Activated CD4-positive, alpha-beta T cell treated with anti-CD3 and anti-CD28 coated beads for 1 hour (primary cell): Measurements from ENCODE around the gene LMCD1.

Source experiments
- DNase-seq: peaks from one replicate; pipeline ENCODE4 v3.0.0-alpha.2; 2020

Gene LMCD1

GRCh38 chr3:8506571-8507061 is 5.0 kb downstream of the LMCD1 start:
- no peak for DNase-seq

GRCh38 chr3:8507496-8507895 is 5.9 kb downstream of the LMCD1 start:
- DNase-seq, result no peak

DNA sequence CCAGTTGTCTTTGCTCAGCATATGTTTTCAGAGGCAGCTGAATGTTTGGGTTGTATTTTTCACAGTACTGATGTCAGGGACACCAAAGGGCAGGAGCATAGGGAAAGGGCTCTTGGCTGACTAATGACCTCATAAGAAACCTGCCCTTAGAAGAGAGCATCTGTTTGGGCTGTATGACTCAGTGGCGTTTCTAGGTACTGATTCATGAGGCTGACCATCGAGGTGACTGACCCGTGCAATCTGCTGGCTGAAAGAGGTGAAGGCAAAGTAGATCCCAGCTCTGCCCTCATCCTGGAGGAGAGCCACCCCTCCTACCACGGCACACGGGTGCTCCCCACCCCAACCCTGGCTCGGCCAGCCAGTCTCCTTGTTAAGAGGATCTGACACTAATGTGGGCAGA is 8.3 kb downstream of the LMCD1 start:
- DNase-seq, result no peak

DNA sequence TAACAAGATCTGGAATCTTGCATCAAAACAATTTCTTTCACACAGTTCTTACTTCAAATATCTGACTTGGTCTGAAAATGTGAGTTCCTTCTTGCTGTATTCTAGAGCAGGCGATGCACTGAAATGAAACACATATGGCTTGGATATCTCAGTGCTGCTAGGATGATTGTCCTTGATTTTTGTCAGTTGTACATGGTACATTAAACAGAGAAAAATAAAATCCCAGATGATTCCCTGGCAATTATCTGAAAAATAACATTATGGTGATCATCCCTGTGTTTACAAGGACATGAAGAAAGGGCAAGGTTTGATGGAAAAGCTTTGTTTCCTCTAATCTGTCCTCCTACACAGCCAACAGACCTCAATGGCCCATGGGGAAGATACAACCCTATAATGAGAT is 10.6 kb downstream of the LMCD1 start:
- no peak for DNase-seq

- DNase-seq, result no peak
Measured at GRCh38 chr3:8516047-8516661, 14.5 kb downstream of the LMCD1 start.

- DNase-seq, result no peak
Measured at GRCh38 chr3:8516783-8517182, 15.2 kb downstream of the LMCD1 start.

DNA sequence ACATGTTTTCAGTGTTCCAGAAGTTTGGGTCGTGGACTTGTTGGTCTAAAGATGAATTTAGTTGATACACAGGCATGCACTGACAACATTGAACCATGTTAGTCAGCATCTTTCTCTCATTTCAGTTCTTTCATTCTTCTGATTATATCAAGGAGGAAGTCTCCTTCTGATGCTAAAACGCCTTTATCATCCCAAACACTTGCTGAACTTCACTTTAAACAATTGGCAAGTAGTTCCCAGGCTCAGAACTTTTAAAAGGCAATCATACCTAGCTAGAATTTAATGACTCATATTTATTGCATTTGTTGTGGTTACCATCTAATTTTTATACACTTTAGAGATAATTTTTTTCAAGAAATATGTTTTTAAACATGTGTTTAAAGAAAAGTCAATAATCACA is 15.9 kb downstream of the LMCD1 start:
- no peak for DNase-seq

DNA sequence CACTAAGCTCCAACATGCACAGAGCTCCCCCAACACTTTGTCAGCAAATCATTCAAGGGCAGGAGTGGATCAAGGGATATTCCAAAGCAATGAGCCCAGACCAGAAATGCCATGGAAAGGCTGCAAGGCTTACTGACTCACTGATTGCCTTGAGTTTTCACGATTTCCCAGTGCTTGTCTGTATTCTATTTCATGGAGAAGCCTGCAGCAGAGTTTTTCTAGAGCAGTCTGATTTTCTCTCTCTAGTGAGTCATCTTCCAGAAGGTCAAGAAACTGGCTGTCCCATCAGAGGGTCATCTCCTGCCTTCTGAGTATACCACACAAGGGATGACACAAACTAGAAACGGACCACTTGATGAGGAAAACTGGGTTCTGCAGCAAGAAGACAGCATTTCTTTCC is 16.5 kb downstream of the LMCD1 start:
- no peak for DNase-seq

DNA sequence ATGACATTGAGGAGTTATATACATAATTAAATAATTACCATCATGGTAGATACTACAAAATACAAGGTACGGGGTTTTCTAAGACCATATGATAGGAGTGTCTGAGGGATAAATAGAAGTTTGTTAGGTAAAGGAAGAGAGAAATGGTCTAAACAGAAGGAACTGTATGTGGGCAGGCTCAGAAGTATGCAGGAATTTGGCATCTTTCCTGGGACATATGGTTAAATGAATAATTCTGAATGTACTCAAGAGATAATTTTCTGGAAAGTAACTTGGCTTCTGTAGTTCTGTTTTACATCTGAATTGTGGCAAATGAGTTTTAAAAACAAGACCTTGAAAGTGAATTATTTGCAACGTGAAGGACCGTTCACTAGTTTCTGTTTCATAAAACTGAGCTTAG is 17.5 kb downstream of the LMCD1 start:
- DNase-seq, result no peak

DNA sequence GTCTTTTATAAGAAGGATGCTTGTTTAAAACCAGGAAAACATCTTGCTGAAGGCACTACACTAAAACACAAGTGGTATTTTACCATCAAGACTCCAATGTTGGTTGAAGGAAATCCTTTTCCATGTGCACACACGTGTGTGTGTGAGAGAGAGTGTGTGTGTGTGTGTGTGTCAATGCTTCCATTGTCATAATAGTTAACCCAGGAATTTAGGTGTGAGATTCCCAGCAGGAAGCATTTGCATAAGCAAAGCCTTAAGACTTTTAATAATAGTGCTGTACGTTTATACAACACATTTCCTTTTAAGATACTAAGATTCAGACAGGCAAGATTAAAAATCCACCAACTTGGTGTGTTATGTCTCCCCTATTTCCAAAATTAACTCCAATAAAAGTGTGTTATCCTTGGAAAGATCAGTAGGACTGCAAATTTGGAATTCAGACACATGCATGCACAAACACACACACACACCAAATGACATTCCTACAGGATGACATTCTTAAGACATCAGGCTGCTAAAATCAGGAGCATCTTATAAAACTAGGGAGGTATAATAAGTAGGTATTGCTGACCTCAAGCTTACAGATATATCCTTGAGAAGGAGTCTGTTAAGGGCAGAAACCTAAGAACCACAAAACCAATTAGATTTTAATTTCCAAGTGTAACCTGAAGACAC is 18.3 kb downstream of the LMCD1 start:
- no peak for DNase-seq

DNA sequence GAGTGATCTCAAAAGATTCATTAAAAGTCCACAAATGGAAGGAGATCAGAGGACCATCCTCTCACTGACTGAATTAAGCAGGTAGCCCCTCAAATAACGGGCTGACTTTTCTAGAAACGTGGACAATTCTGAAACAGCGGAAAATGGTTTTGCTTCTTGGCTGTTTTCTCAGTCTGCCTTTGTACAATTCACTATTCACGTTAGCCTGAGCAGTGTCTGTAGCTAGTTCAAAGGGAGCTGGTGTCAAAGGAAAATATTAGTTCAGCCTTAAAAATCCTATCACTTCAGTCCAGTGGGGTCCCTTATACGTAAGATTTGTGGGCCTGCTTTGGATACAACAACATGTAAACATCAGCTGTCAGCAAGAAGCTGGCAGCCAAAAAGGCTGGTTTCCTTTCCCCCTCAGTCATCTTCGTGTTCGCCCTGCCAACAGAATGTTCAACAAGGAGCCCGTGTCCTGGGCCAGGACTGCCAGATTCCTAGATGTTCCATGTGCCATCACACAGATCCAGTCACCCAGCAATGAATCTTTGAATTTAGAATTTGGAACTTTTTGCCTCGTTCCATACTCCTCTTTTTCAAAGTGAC is 19.3 kb downstream of the LMCD1 start:
- no peak for DNase-seq

DNA sequence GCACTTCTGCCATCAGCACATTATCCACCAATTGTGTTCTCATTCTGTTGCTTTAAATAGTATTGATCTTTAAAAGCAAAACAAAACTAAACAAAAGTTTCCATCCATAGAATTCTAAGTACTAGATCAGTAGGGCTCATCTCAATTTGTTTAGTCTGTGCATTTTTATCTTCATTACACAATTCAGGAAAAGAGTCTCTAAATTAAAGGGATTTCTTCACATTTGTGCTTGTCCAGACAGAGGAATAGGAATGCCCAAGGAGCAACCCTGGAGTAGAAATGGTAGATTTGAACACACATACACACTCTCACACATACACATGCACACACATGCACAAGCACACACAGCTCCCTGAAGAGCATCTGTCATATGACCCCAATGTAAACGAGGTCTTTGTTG is 21.4 kb downstream of the LMCD1 start:
- DNase-seq, result no peak

- no peak for DNase-seq
Measured at GRCh38 chr3:8524249-8524648, 22.6 kb downstream of the LMCD1 start.

- no peak for DNase-seq
Measured at GRCh38 chr3:8524656-8525399, 23.2 kb downstream of the LMCD1 start.

GRCh38 chr3:8525893-8526292 is 24.3 kb downstream of the LMCD1 start:
- DNase-seq, result no peak

DNA sequence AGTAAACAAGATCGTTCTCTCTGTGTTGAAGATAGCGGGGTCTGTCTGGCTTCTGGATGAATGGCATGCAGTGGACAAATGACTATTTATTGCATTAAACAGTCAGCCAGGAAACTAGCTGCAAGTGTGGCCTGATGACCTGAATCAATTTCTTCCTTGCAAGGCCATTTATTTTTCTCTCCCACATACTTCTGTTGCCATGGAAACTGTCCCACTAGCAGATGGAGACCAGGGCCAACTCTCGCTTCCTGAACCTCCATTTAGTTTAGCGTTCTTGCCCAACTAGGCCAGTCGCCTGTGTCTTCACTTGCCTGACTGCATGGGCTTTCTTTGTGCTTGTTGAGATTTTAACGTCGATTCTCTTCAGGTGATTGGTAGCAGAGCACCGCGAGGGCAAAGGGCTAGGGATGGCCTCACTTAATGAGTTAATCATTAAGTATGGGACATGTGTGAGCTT is 27.6 kb downstream of the LMCD1 start:
- no peak for DNase-seq

- DNase-seq, result no peak
Measured at GRCh38 chr3:8529738-8530525, 28.3 kb downstream of the LMCD1 start.

DNA sequence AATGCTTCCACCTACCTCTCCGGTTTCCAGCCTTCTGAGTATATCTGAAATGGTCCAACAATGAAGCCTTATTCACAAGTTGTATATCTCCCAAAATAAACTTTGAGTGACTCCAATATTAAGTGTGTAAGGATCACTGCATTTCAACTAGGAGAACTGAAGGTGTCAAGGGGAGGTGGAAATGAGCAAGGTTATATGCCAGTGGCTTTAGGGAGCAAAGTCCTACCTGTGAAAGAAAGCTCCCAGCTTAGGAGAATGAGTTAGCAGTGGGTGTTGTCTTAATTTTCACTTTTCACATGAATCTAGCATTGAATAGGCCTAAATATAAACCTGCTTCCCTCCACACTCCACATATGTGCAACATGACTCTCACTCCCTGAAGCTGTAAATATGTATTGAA is 29.0 kb downstream of the LMCD1 start:
- no peak for DNase-seq

- DNase-seq, result no peak
Measured at GRCh38 chr3:8532251-8532871, 30.7 kb downstream of the LMCD1 start.

DNA sequence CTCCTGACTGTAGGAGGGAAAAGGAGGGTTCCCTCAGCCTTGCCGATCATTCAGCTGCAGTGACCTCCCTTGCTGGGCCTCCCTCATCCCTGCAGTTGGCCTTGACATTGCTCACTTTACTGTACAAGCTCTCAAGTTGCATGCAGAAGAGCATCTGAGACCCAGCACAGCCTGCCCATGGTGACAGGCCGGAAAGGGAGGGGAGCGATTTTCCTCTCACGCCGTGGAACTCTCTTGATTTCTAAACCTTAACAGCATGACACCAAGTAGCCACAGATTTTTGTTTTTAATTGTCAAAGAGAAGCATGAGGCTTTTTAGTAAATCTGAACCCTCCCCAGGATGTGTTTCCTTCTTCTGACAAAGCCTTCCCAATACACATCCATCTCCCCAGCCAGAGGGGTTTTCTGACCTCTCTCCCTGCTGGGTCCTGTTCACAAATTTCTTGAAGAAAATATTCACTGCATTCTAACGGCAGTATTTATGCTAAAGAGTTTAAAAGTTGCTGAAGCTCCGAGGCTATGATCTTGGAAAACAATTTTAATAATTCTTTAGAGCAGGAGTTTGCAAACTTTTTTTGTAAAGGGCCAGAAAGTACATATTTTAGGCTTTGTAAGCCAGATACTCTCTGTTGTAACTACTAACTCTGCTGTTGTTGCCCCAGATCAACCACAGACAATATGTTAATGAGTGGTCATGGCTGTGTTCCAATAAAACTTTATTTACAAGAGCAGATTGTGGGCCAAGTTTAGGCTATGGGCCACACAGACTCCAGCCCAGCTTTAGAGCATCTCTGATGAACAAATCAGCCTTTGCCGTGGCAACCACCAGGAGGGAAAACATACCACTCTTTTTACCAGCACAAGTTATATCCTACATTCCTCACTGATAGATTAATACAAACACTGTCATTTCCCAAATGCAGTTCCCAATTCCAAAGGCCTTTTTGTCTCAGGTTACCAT is 34.8 kb downstream of the LMCD1 start:
- no peak for DNase-seq

- DNase-seq, result no peak
Measured at GRCh38 chr3:8537440-8537839, 35.8 kb downstream of the LMCD1 start.
